Fibroblast of lung (primary cell): ENCODE results near the gene HDAC4.

Experiments used
- CTCF ChIP-seq, 2 donors: IDR thresholded peaks in 1 of 2; conservative IDR thresholded peaks in 1 of 2; 1 replicate in 1 of 2; 2 replicates in 1 of 2; pipeline ENCODE4 v1.5.1; 2011 to 2012; ENCODE audit warnings: low read length in 2 of 2, control low read depth in 1 of 2, inconsistent platforms in 1 of 2, low read depth in 1 of 2, mild to moderate bottlenecking in 1 of 2
- EZH2 ChIP-seq: IDR thresholded peaks from 2 replicates; pipeline ENCODE4 v1.5.1; 2012; ENCODE audit warnings: low read length, control low read depth, mild to moderate bottlenecking; ENCODE audit errors: missing control alignments

GRCh38 chr2:239087046-239087710 is 313.6 kb downstream of the HDAC4 start:
- no peak for TF ChIP-seq CTCF (conservative IDR thresholded peaks at IDR 0.05 in 1 of 2, IDR thresholded peaks at IDR 0.05 in 1 of 2; ENCODE audit: low read depth in 1 of 2, low read length in 2 of 2)
- no peak for TF ChIP-seq EZH2
